A673 (cell line): Measurements from ENCODE around the gene NPLOC4. TPM values are rescaled to one million over a fixed set of nuclear protein-coding genes. Genes with fewer than 3 reads are reported as not detected.
A peak's percentile ranks its signal among the peaks of the same experiment; 100 is the strongest.

Source experiments
- BruUV-seq: library from RNA; stranded (reverse); fragments of 400-500 nt; replicated peaks from 2 replicates; lab custom pipeline; 2021; lab: Mats Ljungman, UMichigan
- CTCF ChIA-PET: fragments of 300-600 bp; sonication (Branson Sonifier 250); formaldehyde crosslinking; loops from one replicate; lab custom pipeline; 2022; ENCODE audit warnings: antibody characterized with exemption; lab: Charles Lee
- POLR2A ChIA-PET: fragments of 300-600 bp; sonication (Branson Sonifier 250); formaldehyde crosslinking; loops from one replicate; lab custom pipeline; 2022; ENCODE audit warnings: antibody characterized with exemption; ENCODE audit not compliant: low non-redundant PET; lab: Charles Lee
- DNase-seq: peaks from one replicate; pipeline ENCODE4 v3.0.0-alpha.2; 2015; ENCODE audit warnings: low spot score
- H3K27ac ChIP-seq: fragments of 200-600 bp; sonication (generic); 2 replicates; pipeline ENCODE4 v1.5.1; 2016; ENCODE audit warnings: mixed run types, low read depth, mild to moderate bottlenecking, mixed read lengths, antibody characterized with exemption, low read length; ENCODE audit not compliant: poor library complexity, severe bottlenecking
- H3K27me3 ChIP-seq: fragments of 200-600 bp; sonication (generic); replicated peaks from 2 replicates; pipeline ENCODE4 v1.6.1; 2017; ENCODE audit warnings: mixed run types, low read depth, mild to moderate bottlenecking, mixed read lengths, antibody characterized with exemption, low read length; ENCODE audit not compliant: insufficient read depth, poor library complexity
- H3K36me3 ChIP-seq: fragments of 200-600 bp; sonication (generic); 2 replicates; pipeline ENCODE4 v1.6.1; 2016; ENCODE audit warnings: mixed run types, mild to moderate bottlenecking, mixed read lengths, antibody characterized with exemption, low read length; ENCODE audit not compliant: insufficient read depth, poor library complexity, severe bottlenecking
- H3K4me1 ChIP-seq: fragments of 200-600 bp; sonication (generic); 2 replicates; pipeline ENCODE4 v1.6.1; 2017; ENCODE audit warnings: mixed run types, mild to moderate bottlenecking, mixed read lengths, antibody characterized with exemption, low read length; ENCODE audit not compliant: insufficient read depth, poor library complexity, severe bottlenecking
- H3K4me3 ChIP-seq: fragments of 200-600 bp; sonication (generic); 2 replicates; pipeline ENCODE4 v1.5.1; 2016; ENCODE audit warnings: low read depth, mixed run types, mild to moderate bottlenecking, mixed read lengths, low read length; ENCODE audit not compliant: poor library complexity, severe bottlenecking
- H3K9me3 ChIP-seq: fragments of 200-600 bp; sonication (generic); 2 replicates; pipeline ENCODE4 v1.6.1; 2016; ENCODE audit warnings: mixed run types, low read depth, mild to moderate bottlenecking, mixed read lengths, antibody characterized with exemption, low read length; ENCODE audit not compliant: poor library complexity, severe bottlenecking
- EZH2 ChIP-seq: fragments of 200-600 bp; sonication (generic); IDR thresholded peaks from 2 replicates; pipeline ENCODE4 v1.6.1; 2017; ENCODE audit warnings: borderline replicate concordance, low read depth, mild to moderate bottlenecking, mixed read lengths, antibody characterized with exemption, low read length; ENCODE audit not compliant: poor library complexity, severe bottlenecking
- intact Hi-C: fragments of 100-400 bp; cut with micrococcal nuclease; formaldehyde crosslinking; loops from one replicate; pipeline ENCODE4 v1.10.0; 2022; ENCODE audit not compliant: unreplicated experiment
- total RNA-seq: library from RNA; stranded (reverse); gene quantifications from 2 replicates; pipeline ENCODE4 v1.2.3, GENCODE V29; 2021
- TF ChIP-seq, protein P1 (sequence below): fragments of 300-800, 200-600 bp; sonication (generic); conservative IDR thresholded peaks from 2 replicates; pipeline ENCODE4 v1.5.1; 2017; ENCODE audit warnings: low read depth, mild to moderate bottlenecking, antibody characterized with exemption, low read length, moderate library complexity, mixed read lengths

The NPLOC4 gene
- total RNA-seq, 1 experiment from 2014 or later = 195 TPM

GRCh38 chr17:81570964-81571363, 65.9 kb downstream of the NPLOC4 start:
- TF ChIP-seq, protein P1, sequence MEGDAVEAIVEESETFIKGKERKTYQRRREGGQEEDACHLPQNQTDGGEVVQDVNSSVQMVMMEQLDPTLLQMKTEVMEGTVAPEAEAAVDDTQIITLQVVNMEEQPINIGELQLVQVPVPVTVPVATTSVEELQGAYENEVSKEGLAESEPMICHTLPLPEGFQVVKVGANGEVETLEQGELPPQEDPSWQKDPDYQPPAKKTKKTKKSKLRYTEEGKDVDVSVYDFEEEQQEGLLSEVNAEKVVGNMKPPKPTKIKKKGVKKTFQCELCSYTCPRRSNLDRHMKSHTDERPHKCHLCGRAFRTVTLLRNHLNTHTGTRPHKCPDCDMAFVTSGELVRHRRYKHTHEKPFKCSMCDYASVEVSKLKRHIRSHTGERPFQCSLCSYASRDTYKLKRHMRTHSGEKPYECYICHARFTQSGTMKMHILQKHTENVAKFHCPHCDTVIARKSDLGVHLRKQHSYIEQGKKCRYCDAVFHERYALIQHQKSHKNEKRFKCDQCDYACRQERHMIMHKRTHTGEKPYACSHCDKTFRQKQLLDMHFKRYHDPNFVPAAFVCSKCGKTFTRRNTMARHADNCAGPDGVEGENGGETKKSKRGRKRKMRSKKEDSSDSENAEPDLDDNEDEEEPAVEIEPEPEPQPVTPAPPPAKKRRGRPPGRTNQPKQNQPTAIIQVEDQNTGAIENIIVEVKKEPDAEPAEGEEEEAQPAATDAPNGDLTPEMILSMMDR = no peak
- TF ChIP-seq EZH2 = no peak
- BruUV-seq = no TSS peak
- POLR2A ChIA-PET = no interaction called here
- H3K4me3 ChIP-seq = no peak overlapping the region
- CTCF ChIA-PET = no interaction called here
- no peaks in the 10 kb centered on the region for H3K9me3 ChIP-seq
- no peak overlapping the region for H3K27ac ChIP-seq
- H3K36me3 ChIP-seq = peaks cover 73% of the 10 kb centered on the region
- no peaks in the 10 kb centered on the region for H3K27me3 ChIP-seq
- intact Hi-C loops = no loop called here
- peaks cover 40% of the 10 kb centered on the region for H3K4me1 ChIP-seq
- no peak for DNase-seq

DNA sequence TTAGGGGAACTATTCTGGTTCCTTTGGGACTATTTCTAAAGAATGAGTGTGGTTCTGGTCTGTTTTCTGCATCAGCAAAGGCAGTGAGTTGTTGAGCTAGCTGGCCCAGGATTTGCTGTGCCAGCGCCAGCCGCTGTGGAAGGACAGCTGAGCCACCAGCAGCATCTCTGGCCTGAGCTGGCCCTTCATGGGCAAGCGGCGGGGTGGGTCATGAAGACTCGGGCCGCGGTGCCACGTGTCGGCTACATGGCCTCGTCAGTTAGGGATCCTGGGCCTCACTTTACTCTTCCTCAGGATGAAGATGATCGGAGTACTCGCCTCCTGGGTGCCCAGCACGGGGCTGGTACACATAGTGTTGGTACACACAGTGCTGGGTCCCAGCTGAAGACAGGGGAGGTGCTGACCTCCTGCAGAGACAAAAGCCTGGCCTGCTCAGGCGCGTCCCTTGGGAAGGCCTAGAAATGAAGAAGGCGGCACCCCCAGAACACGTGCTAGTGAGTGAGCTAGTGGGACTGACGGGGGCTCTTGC, 66.9 kb downstream of the NPLOC4 start:
- intact Hi-C loops = no loop called here
- H3K27ac ChIP-seq = peak overlapping the region; percentile 81
- no peaks in the 10 kb centered on the region for H3K9me3 ChIP-seq
- H3K4me1 ChIP-seq = peaks cover 46% of the 10 kb centered on the region
- ChIA-PET CTCF (no interaction called here), POLR2A (no interaction called here)
- TF ChIP-seq, protein P1 = no peak
- no peak for TF ChIP-seq EZH2
- no peak for DNase-seq
- BruUV-seq = no TSS peak
- H3K36me3 ChIP-seq = peaks cover 76% of the 10 kb centered on the region
- no peaks in the 10 kb centered on the region for H3K27me3 ChIP-seq
- no peak overlapping the region for H3K4me3 ChIP-seq

DNA sequence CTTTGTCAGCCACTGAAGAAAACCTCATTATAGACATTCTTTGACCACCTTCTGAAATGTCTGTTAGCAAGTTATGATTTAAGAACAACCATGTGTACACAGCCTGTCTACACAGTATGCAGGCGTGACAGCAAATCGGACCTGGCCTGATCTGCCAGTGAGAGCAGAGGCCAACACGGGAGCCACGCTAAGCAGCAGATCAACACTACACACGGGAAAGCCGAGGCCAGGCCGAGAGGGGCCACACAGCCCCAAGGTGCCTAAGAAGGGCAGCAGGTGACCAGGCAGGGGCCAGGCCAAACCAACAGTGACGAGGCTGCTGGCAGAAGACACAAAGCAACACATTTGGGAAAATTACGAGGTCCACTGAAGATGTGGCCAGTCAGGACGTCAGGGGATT, 68.5 kb downstream of the NPLOC4 start:
- Histone ChIP-seq H3K4me3 (no peak overlapping the region), H3K4me1 (peaks cover 33% of the 10 kb centered on the region), H3K9me3 (no peaks in the 10 kb centered on the region), H3K36me3 (peaks cover 78% of the 10 kb centered on the region), H3K27me3 (no peaks in the 10 kb centered on the region), H3K27ac (peak overlapping the region; percentile 81)
- CTCF ChIA-PET = no interaction called here
- DNase-seq = no peak
- POLR2A ChIA-PET = interaction anchor here (0.6 kb wide), 2 partner anchors 61 to 69 kb away, joined by 3 to 4 read pairs; no protein-coding TSS in a partner anchor
- TF ChIP-seq EZH2 = no peak
- TF ChIP-seq, protein P1 = no peak
- intact Hi-C loops = no loop called here
- no TSS peak for BruUV-seq
